Pancreas (tissue), 10 donors: ENCODE results near the gene RACK1. TPM values are rescaled to one million over a fixed set of nuclear protein-coding genes. Genes with fewer than 3 reads are reported as not detected.

Source experiments
- ATAC-seq, 4 donors: fragments of 200-7000 bp; cut with Tn5 transposase; one replicate each; pipeline versions ENCODE4 v1.8.0 to v1.9.1; 2020; ENCODE audit warnings: mild to moderate bottlenecking in 4 of 4, moderate library complexity in 4 of 4
- DNase-seq, 6 donors: peaks; one replicate each; pipeline ENCODE4 v3.0.0-alpha.2; 2020
- FAIRE-seq: peaks from 2 replicates; lab custom pipeline; 2012; peaks lifted over from hg19 to GRCh38; lab: Jason Lieb, UNC
- H3K27ac ChIP-seq, 4 donors: fragments of 200-600 bp; sonication (generic); 1 replicate in 3 of 4; 2 replicates in 1 of 4; pipeline versions ENCODE4 v1.5.0 to v1.8.0; 2020
- H3K27me3 ChIP-seq, 4 donors: fragments of 200-600 bp; one replicate each; pipeline ENCODE4 v1.8.0; 2021
- H3K36me3 ChIP-seq, 3 donors: fragments of 200-600 bp; sonication (generic) in 1 of 3; one replicate each; pipeline versions ENCODE4 v1.5.0 to v1.8.0; 2020 to 2021
- H3K4me1 ChIP-seq, 3 donors: fragments of 200-600 bp; one replicate each; pipeline ENCODE4 v1.8.0; 2021
- H3K4me3 ChIP-seq, 4 donors: fragments of 200-600 bp; sonication (generic) in 2 of 4; one replicate each; pipeline versions ENCODE4 v1.5.0 to v1.8.0; 2020 to 2021
- H3K9me3 ChIP-seq, 4 donors: fragments of 200-600 bp; one replicate each; pipeline ENCODE4 v1.8.0; 2021
- CTCF ChIP-seq, 4 donors: fragments of 200-600 bp; sonication (generic) in 3 of 4; IDR thresholded peaks; one replicate each; pipeline versions ENCODE4 v1.5.0 to v1.8.0; 2021; ENCODE audit warnings: antibody characterized with exemption in 4 of 4
- WGBS, 2 donors: extraction: QIAGEN DNeasy Blood & Tissue Kit; methylation state at CpG; one replicate each; pipeline ENCODE4 v1.1.7; 2013; 5-methylcytosine and 5-hydroxymethylcytosine counted together
- intact Hi-C, 3 donors: fragments of 100-400 bp; cut with DNase I; formaldehyde crosslinking; loops; one replicate each; pipeline versions ENCODE4 v1.11.1 to v1.14.2; 2022
- polyA plus RNA-seq, 2 donors: library from polyadenylated mRNA; stranded (reverse); fragments of 200-250 nt; gene quantifications; one replicate each; pipeline ENCODE4 v1.2.3, GENCODE V29; 2013
- total RNA-seq, 6 donors: library from RNA; stranded (reverse); fragmentation: NEBNext Ultra II Directional in 4 of 6; extraction: Animal tissue kit (Norgen Biotek cat#: 25700) in 4 of 6; gene quantifications; one replicate each; pipeline versions ENCODE4 v1.2.1 to v1.2.4, GENCODE V29; 2021 to 2023
- donor health status: healthy with polysubstance abuse.
- donor health status: DM: no; HTN: no; CAD: no; lungs with moderate emphysema.
- donor health status: DM: no; HTN: no; CAD: no.
- donor health status: control.
- donor health status: control.
- donor health status: Bipolar disorder and iron deficiency.
- donor health status: DM: yes; HTN: yes; CAD: no.
- donor health status: DM: no; HTN: no; CAD: no.
- donor health status: DM: no; HTN: no; CAD: no.
- donor health status: DM: yes; HTN: yes; CAD: no.

RACK1 gene
- total and polyA plus RNA-seq, 8 donors, result 974 to 1,629 (median 1,233) TPM

DNA sequence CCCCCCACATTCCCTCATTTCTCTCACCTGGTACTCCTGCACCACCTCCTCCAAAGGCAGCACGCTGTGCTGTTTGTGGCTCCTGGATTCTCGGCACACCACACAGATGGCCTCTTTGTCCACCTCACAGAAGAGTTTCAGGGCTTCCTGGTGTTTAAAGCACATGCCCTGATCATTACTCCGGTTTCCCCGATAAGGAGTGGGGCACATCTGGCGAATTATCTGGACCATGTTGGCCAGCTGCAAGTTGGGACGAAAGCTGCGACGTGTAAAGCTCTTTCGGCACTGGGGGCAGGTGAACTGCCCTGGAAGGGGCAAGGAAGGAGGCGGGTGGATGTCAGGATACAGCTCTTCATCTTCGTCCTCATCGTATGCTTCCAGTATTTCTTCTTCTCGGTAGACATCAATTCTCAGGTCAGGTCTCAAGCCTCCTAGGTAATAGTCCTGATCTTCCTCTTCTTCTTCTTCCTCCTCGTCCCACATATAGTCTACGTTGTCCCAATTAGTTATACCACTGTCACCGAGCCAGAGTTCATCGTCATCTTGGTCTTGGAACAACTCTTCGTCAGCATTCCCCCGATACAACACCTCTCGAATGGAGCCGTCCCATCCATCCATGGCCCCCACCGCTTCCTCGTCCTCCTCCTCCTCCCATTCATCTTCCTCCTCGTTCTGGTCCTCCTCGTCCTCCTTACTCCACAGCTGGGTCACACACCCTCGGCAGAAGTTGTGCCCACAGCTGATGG lies 16.4 kb upstream of the RACK1 start:
- 1% methylated on average over 26 of the region's 26 CpGs for WGBS, 2 donors
- intact Hi-C loops, result no loop called here
- TF ChIP-seq CTCF (IDR thresholded peaks at IDR 0.05), result no peak
- Histone ChIP-seq H3K4me3 (peak overlapping the region; percentile 70 to 97 (median 94)), H3K4me1 (peaks cover 16 to 40% (median 19%) of the 10 kb centered on the region in 3 donors), H3K27ac (peak overlapping the region; percentile 96 to 99 (median 99)), H3K27me3 (no peaks in the 10 kb centered on the region), H3K36me3 (no peaks in the 10 kb centered on the region), H3K9me3 (no peaks in the 10 kb centered on the region)
- FAIRE-seq, result no peak
- no peak for DNase-seq
- ATAC-seq, result no peak

GRCh38 chr5:181259283-181259682 lies 15.6 kb upstream of the RACK1 start:
- Histone ChIP-seq H3K4me3 (peak overlapping the region; percentile 70 to 97 (median 94)), H3K4me1 (peaks cover 18 to 40% (median 23%) of the 10 kb centered on the region in 3 donors), H3K27ac (no peak overlapping the region), H3K9me3 (no peaks in the 10 kb centered on the region), H3K27me3 (no peaks in the 10 kb centered on the region), H3K36me3 (no peaks in the 10 kb centered on the region)
- DNase-seq (no peak), ATAC-seq (no peak), FAIRE-seq (no peak)
- intact Hi-C loops, result no loop called here
- 9 to 18% methylated on average over 2 of the region's 2 CpGs for WGBS, 2 donors
- no peak for TF ChIP-seq CTCF (IDR thresholded peaks at IDR 0.05)

GRCh38 chr5:181258576-181258975 lies 14.9 kb upstream of the RACK1 start:
- intact Hi-C loops, result no loop called here
- Histone ChIP-seq H3K4me1 (peaks cover 18 to 40% (median 23%) of the 10 kb centered on the region in 3 donors), H3K27me3 (no peaks in the 10 kb centered on the region), H3K27ac (no peak overlapping the region), H3K36me3 (peaks cover 0 to under 1% (median 0%) of the 10 kb centered on the region in 3 donors), H3K4me3 (peak overlapping the region; percentile 70 to 97 (median 94)), H3K9me3 (no peaks in the 10 kb centered on the region)
- no peak for DNase-seq
- TF ChIP-seq CTCF (IDR thresholded peaks at IDR 0.05), result no peak
- no peak for ATAC-seq
- WGBS, 2 donors, result 39 to 42% methylated on average over 3 of the region's 3 CpGs
- FAIRE-seq, result no peak

DNA sequence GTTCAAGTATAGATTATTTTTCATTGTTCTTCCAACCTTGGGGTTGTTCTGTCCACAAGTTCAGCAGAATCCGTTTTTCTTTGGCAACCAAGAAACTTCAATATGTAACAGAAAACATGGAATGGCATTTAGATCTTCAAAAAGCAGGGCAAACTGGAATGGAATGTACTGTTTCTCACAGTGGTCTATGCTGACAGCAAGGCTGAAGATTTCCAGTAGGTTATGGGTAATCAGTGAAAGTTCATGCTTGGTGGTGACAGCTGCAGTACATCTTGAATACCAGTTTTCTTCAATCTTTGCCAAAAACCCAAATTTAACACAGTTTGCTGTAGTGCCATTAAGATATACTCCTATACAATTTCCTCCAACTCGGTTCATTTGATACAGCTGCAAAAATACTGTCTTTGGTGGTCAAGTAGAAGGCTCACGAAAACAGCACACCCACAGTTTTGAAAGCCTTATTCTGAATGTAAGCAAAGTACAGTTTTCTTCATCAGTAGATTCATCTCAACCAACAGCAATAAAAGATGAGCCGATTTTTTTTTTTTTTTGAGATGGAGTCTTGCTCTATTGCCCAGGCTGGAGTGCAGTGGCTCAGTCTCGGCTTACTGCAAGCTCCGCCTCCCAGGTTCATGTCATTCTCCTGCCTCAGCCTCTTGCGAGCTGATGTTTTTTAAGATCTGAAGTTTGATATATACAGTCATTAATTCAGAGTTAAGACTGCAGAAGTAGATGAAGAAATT lies 12.3 kb upstream of the RACK1 start:
- Histone ChIP-seq H3K9me3 (no peaks in the 10 kb centered on the region), H3K27ac (no peak overlapping the region), H3K4me1 (peaks cover 18 to 46% (median 23%) of the 10 kb centered on the region in 3 donors), H3K4me3 (no peak overlapping the region), H3K27me3 (no peaks in the 10 kb centered on the region), H3K36me3 (peaks cover 0 to 7% (median 0%) of the 10 kb centered on the region in 3 donors)
- no peak for ATAC-seq
- no peak for FAIRE-seq
- DNase-seq, result no peak
- 80 to 88% methylated on average over 7 of the region's 7 CpGs for WGBS, 2 donors
- no peak for TF ChIP-seq CTCF (IDR thresholded peaks at IDR 0.05)
- intact Hi-C loops, result no loop called here
